Measurements from ENCODE around the gene FAM53B.
"Not testable (repeated sequence)": the region's sequence is repeated elsewhere in the genome, so short reads cannot be mapped to it uniquely, and the experiment has no call there.

The FAM53B gene

GRCh38 chr10:124593431-124593985, 150.7 kb downstream of the FAM53B start:
- DNase-seq: no peak

GRCh38 chr10:124592736-124593430, 151.3 kb downstream of the FAM53B start:
- no peak for DNase-seq

GRCh38 chr10:124592101-124592500, 152.1 kb downstream of the FAM53B start:
- DNase-seq: no peak

- no peak for DNase-seq
These were observed 153.1 kb downstream of the FAM53B start for GRCh38 chr10:124591123-124591495.

GRCh38 chr10:124590216-124591122, 153.7 kb downstream of the FAM53B start:
- DNase-seq: no peak

- no peak for DNase-seq
These were observed 154.6 kb downstream of the FAM53B start for GRCh38 chr10:124589491-124590041.

GRCh38 chr10:124588736-124589490, 155.3 kb downstream of the FAM53B start:
- DNase-seq: no peak

- not testable (repeated sequence) for DNase-seq
These were observed 155.8 kb downstream of the FAM53B start for GRCh38 chr10:124588341-124588735.

- no peak for DNase-seq
These were observed 156.4 kb downstream of the FAM53B start for GRCh38 chr10:124587811-124588211.

GRCh38 chr10:124586142-124586541, 158.0 kb downstream of the FAM53B start:
- no peak for DNase-seq

GRCh38 chr10:124579011-124579399, 165.2 kb downstream of the FAM53B start:
- no peak for DNase-seq

- no peak for DNase-seq
These were observed 165.8 kb downstream of the FAM53B start for GRCh38 chr10:124578231-124579010.

- no peak for DNase-seq
These were observed 166.5 kb downstream of the FAM53B start for GRCh38 chr10:124577651-124578050.

- DNase-seq: no peak
These were observed 167.4 kb downstream of the FAM53B start for GRCh38 chr10:124576526-124577420.

- DNase-seq: no peak
These were observed 168.8 kb downstream of the FAM53B start for GRCh38 chr10:124575107-124576035.

- no peak for DNase-seq
These were observed 169.6 kb downstream of the FAM53B start for GRCh38 chr10:124574456-124575070.

- no peak for DNase-seq
These were observed 170.3 kb downstream of the FAM53B start for GRCh38 chr10:124573726-124574455.

- DNase-seq: no peak
These were observed 171.4 kb downstream of the FAM53B start for GRCh38 chr10:124572751-124573150.

GRCh38 chr10:124570646-124571045, 173.5 kb downstream of the FAM53B start:
- DNase-seq: no peak

Measured in NCI-H1436 treated with DMSO at 0.1 percent for 48 hours (cell line).